ENCODE data around the gene KCNIP4.

Gene KCNIP4

DNA sequence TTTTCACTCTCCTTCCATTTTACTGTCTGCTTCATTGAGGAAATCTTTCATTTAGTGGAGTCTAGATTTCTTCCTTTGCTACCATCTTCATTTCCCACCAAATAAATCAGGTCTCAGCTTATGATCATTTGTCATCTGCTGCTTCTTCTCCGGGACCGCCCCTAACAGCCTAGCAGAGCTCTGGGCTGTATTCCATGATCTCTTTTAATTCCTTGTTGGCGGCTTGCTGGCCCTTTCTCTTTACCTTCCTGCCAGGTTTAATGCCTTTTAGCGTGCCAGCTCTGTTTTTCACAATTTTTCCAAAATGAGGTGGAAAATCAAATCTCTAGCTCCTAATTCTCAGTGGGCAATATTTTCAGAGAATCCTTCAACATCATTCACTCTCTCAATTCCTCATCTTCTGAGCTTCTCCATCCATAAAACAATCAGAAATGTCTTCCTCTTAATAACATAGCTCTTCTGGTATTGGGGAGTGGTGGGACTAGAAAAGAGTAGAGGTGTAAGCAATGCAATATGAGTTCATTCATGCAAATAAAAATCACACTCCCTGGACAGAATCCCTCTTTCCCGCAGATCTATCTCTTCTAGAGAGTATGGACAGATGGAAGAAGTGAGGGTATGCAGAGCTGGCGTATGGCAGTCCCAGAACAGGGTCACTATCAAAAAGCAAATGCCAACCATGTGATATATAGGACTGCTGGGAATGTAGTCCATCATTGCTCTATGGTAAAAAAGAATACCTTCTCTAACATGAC lies 491.3 kb downstream of the KCNIP4 start:
- DNase-seq (ENCODE audit: low read depth in 2 of 2), result no peak

DNA sequence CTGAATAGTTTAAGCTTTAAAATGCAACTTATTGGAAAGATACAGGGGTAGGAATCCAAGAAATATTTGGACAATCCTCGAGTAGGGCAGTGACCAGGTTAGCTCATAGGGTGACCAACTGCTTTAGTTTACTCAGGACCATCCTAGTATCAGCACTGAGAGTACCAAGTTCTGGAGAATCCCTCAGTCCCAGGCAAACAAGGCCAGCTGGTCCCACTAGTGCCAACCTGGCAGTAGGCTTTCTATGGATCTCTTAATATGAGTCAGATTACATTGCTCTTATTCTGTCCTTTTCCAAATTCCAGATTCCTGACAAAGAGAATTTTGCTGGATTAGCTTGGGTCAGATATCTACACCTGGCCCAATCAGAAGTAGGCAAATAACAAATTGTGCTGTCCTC lies 493.7 kb downstream of the KCNIP4 start:
- DNase-seq (ENCODE audit: low read depth in 2 of 2), result no peak

- DNase-seq (ENCODE audit: low read depth in 2 of 2), result no peak
Measured at GRCh38 chr4:21454201-21454600, 494.4 kb downstream of the KCNIP4 start.

- DNase-seq (ENCODE audit: low read depth in 2 of 2), result no peak
Measured at GRCh38 chr4:21452931-21453330, 495.6 kb downstream of the KCNIP4 start.

- no peak for DNase-seq (ENCODE audit: low read depth in 2 of 2)
Measured at GRCh38 chr4:21451032-21451431, 497.5 kb downstream of the KCNIP4 start.

- DNase-seq (ENCODE audit: low read depth in 2 of 2), result no peak
Measured at GRCh38 chr4:21450331-21450730, 498.2 kb downstream of the KCNIP4 start.

- DNase-seq (ENCODE audit: low read depth in 2 of 2), result no peak
Measured at GRCh38 chr4:21447301-21448054, 501.1 kb downstream of the KCNIP4 start.

- DNase-seq (ENCODE audit: low read depth in 2 of 2), result no peak
Measured at GRCh38 chr4:21420166-21420565, 528.4 kb downstream of the KCNIP4 start.

GRCh38 chr4:21415728-21416127 lies 532.8 kb downstream of the KCNIP4 start:
- no peak for DNase-seq (ENCODE audit: low read depth in 2 of 2)

DNA sequence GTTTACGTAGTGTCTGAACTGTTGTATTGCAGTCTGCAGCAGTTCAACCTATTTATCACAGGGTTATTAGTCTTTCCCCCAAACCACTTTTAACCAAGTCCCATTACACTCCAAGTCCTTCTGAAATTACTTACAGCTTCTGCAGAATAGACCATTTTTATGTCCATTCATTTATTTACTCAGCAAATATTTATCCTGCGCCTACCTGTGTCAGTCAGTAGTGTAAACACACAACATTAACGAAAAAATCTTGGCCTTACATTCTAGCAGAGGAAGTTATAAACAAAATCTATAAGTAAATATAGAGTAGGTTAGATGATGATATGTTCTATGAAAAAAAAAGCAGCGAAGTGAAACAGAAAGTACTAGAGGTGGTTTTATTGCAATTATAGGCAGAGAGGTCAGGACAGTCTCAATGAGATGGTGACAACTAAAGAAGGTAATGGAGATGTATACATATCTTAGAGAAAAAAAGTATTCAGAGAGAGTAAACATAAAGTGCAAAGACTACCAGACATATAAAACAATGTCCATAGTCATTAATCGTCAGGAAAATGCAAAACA lies 534.7 kb downstream of the KCNIP4 start:
- no peak for DNase-seq (ENCODE audit: low read depth in 2 of 2)

DNA sequence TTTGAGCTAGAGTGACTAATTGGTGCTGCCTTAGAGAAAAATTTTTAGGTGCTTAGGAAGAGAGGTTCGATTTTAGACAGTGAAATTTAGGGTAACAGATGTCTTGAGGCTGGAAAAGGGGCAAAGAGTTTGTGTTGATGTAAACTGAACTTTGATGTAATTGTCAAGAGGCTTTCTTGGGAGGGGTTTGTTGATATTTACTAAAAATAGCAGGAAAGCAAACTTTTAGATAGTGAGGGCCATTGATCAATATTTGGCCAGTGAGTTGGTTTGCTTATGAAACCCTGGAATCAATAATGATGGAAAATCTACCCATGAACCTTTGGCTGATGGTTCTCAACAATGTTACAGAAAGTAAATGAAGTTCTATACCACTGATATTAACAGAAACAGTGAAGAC lies 537.5 kb downstream of the KCNIP4 start:
- no peak for DNase-seq (ENCODE audit: low read depth in 2 of 2)

- DNase-seq (ENCODE audit: low read depth in 2 of 2), result no peak
Measured at GRCh38 chr4:21410372-21410771, 538.2 kb downstream of the KCNIP4 start.

DNA sequence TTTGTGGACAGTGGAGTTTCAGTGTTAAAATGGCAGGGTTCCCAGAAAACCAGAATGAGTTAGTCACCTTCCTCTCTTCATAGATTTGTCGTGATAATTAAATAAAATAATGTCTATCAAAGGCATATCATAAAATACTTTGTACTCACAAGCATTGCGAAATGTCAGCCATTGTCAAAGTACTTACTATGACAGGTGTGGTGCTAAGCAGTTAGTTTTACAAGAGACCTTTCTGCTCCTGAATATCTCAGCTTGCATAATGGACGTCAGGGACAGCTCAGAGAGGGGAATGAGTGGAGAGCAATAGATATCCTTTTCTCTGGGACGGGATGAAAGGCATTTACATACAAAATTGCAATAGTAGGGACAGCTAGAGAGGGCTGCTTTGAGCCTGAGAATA lies 560.9 kb downstream of the KCNIP4 start:
- DNase-seq (ENCODE audit: low read depth in 2 of 2), result no peak

DNA sequence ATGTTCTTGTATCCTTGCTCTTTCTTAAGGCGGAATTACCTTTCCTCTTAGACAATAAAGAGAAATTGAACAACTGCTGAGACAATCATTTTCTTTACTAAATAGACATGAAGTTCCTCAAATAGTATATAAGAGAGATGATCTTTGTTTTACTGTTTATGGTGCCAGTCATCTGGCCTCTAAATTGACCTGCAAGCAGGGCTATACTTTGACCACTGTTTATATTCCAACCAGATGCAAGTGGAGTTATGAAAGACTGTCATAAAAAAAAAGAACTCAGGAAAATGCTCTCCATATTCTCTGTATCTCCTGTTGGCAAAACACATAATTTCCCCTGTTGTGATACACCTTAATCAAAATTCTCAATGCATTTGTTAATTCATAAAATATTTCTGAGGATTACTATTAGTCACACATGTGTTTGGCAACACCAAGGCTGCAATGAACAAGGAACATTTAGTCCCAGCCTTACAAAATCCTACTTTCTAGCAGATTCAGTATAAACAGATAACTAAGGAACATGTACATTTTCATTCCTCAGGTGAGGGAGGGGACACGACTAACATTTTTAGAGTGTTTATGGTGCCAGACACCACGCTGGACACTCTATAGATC lies 562.3 kb downstream of the KCNIP4 start:
- no peak for DNase-seq (ENCODE audit: low read depth in 2 of 2)

GRCh38 chr4:21385706-21386105 lies 562.9 kb downstream of the KCNIP4 start:
- DNase-seq (ENCODE audit: low read depth in 2 of 2), result no peak

GRCh38 chr4:21384609-21385008 lies 564.0 kb downstream of the KCNIP4 start:
- no peak for DNase-seq (ENCODE audit: low read depth in 2 of 2)

GRCh38 chr4:21380861-21381260 lies 567.7 kb downstream of the KCNIP4 start:
- DNase-seq (ENCODE audit: low read depth in 2 of 2), result no peak

DNA sequence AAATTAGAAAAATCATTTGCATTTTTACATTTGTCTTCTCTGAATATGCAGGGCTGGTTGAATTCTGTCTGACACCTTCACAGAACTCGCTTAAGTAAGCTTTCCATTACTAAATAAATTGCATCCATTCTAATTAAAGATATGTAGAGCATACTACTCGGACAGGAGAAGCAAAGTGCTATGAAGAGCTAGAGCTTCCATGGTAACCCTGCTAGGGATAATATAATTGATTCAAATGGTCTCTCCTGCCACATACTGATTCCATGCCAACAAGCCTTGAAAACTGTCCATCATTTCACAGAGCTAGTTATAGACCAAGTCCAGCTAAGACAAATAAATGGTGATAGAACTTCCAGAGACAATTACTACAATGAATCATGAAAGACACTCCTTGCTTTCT lies 571.5 kb downstream of the KCNIP4 start:
- no peak for DNase-seq (ENCODE audit: low read depth in 2 of 2)

- no peak for DNase-seq (ENCODE audit: low read depth in 2 of 2)
Measured at GRCh38 chr4:21376176-21376575, 572.4 kb downstream of the KCNIP4 start.

DNA sequence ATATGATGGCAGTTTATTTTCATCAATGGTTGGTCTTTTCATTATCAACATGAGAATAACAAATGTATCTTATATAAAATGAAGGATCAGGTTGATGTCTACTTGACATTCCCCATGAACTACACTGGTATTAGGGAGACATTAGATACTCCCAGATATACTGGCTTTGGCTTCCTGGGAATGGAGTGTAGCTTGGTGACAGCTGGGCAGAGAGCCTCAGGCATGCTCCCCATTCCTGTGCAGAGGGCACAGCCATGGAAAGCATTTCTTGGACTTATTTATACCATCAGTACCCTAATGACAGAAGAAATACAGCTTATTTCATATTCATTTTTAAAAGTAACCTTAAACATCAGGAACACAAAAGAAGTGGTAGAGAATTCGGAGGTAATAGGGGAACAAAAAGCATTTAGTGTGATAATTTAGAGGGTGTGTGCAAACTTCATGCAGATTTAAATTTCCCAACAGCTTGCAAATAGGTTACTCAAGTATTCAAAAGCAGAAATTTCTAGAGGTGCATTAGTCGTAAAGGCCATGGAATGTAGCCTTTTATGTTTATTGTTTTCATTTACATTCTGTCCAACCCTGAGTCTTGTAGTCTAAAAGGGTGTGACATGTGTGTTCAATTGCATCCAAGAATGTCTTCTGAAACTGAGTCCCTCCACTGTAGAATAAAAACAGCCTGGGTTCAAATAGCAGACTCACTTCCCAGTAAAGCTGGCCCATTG lies 573.8 kb downstream of the KCNIP4 start:
- no peak for DNase-seq (ENCODE audit: low read depth in 2 of 2)

DNA sequence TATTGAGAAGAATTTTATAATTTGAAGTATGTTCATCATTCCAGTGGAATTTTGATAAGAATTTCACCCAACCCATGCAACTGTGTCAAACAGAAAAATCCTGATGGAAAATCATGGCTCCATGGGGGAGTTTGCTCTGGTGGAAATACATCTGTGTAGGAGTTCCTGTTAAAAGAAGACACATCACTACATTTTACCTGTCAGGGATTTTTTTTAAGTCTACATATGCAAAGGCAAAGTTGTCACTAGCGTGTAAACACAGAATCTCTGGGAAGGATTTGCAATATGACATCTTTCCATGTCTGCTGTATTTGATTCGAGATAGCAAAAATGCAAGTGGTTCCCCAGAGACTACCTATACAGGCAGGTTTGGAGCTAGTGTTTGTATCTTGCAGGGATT lies 581.0 kb downstream of the KCNIP4 start:
- no peak for DNase-seq (ENCODE audit: low read depth in 2 of 2)

- DNase-seq (ENCODE audit: low read depth in 2 of 2), result no peak
Measured at GRCh38 chr4:21366840-21367239, 581.7 kb downstream of the KCNIP4 start.
